Adrenal gland (tissue), 5 donors: Measurements from ENCODE around the gene TJP3.

Experiments used
- POLR2A ChIP-seq, 2 donors: fragments of 450-650 bp; IDR thresholded peaks; one replicate each; pipeline ENCODE4 v1.6.1; 2017; ENCODE audit warnings: antibody characterized with exemption in 2 of 2, mild to moderate bottlenecking in 2 of 2, moderate library complexity in 1 of 2
- TF ChIP-seq, protein P1 (sequence below), 6 experiments: fragments of 450-650 bp in 4 of 6; fragments of 200-600 bp in 2 of 6; sonication (generic) in 1 of 6; IDR thresholded peaks; 1 replicate in 5 of 6; 2 replicates in 1 of 6; pipeline versions ENCODE4 v1.5.1 to v1.8.0; 2016 to 2021; ENCODE audit warnings: antibody characterized with exemption in 6 of 6, mild to moderate bottlenecking in 2 of 6, moderate library complexity in 1 of 6
- donor health status: DM: no; HTN: no; CAD: no.

GRCh38 chr19:3672575-3672948 is 35.6 kb upstream of the TJP3 start:
- TF ChIP-seq, protein P1, sequence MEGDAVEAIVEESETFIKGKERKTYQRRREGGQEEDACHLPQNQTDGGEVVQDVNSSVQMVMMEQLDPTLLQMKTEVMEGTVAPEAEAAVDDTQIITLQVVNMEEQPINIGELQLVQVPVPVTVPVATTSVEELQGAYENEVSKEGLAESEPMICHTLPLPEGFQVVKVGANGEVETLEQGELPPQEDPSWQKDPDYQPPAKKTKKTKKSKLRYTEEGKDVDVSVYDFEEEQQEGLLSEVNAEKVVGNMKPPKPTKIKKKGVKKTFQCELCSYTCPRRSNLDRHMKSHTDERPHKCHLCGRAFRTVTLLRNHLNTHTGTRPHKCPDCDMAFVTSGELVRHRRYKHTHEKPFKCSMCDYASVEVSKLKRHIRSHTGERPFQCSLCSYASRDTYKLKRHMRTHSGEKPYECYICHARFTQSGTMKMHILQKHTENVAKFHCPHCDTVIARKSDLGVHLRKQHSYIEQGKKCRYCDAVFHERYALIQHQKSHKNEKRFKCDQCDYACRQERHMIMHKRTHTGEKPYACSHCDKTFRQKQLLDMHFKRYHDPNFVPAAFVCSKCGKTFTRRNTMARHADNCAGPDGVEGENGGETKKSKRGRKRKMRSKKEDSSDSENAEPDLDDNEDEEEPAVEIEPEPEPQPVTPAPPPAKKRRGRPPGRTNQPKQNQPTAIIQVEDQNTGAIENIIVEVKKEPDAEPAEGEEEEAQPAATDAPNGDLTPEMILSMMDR (IDR thresholded peaks at IDR 0.05) = no peak
- TF ChIP-seq POLR2A (IDR thresholded peaks at IDR 0.05) = no peak
